Subcutaneous abdominal adipose tissue (tissue), 5 donors: ENCODE measurements around the gene MGMT.

ENCODE experiments used
- H3K27ac ChIP-seq: one replicate; pipeline ENCODE4 v1.7.0; 2013; ENCODE audit warnings: low read depth, mild to moderate bottlenecking, inconsistent platforms, low read length, moderate library complexity
- H3K27me3 ChIP-seq, 5 donors: one replicate each; pipeline ENCODE4 v1.7.0; 2013; ENCODE audit warnings: low read length in 5 of 5, inconsistent platforms in 1 of 5; ENCODE audit not compliant: control insufficient read depth in 5 of 5, insufficient read depth in 4 of 5
- H3K36me3 ChIP-seq, 5 donors: one replicate each; pipeline ENCODE4 v1.7.0; 2013; ENCODE audit warnings: low read length in 5 of 5; ENCODE audit not compliant: control insufficient read depth in 5 of 5, insufficient read depth in 5 of 5
- H3K4me1 ChIP-seq, 5 donors: one replicate each; pipeline ENCODE4 v1.7.0; 2013; ENCODE audit warnings: low read length in 5 of 5, mild to moderate bottlenecking in 3 of 5, moderate library complexity in 1 of 5; ENCODE audit not compliant: control insufficient read depth in 5 of 5, insufficient read depth in 5 of 5
- H3K4me3 ChIP-seq, 5 donors: one replicate each; pipeline ENCODE4 v1.7.0; 2013; ENCODE audit warnings: low read length in 5 of 5, low read depth in 1 of 5
- H3K9ac ChIP-seq, 5 donors: one replicate each; pipeline ENCODE4 v1.7.0; 2013; ENCODE audit warnings: low read length in 5 of 5, mild to moderate bottlenecking in 4 of 5, moderate library complexity in 3 of 5
- H3K9me3 ChIP-seq, 5 donors: one replicate each; pipeline ENCODE4 v1.7.0; 2013; ENCODE audit warnings: low read length in 5 of 5; ENCODE audit not compliant: control insufficient read depth in 5 of 5
- donor health status: healthy.
- donor health status: healthy.
- donor health status: healthy.
- donor health status: healthy.
- donor health status: healthy.

The MGMT gene

GRCh38 chr10:129440247-129440646, 26.8 kb upstream of the MGMT start:
- H3K4me3 ChIP-seq = no peak overlapping the region
- H3K27ac ChIP-seq = no peak overlapping the region
- no peak overlapping the region for H3K9ac ChIP-seq
- H3K36me3 ChIP-seq = no peaks in the 10 kb centered on the region
- peaks cover 0 to 19% (median 6%) of the 10 kb centered on the region in 5 donors for H3K4me1 ChIP-seq
- H3K27me3 ChIP-seq = no peaks in the 10 kb centered on the region
- peaks cover 0 to 6% (median 0%) of the 10 kb centered on the region in 5 donors for H3K9me3 ChIP-seq

- no peak overlapping the region for H3K27ac ChIP-seq
- peaks cover 0 to 19% (median 6%) of the 10 kb centered on the region in 5 donors for H3K4me1 ChIP-seq
- H3K9ac ChIP-seq = no peak overlapping the region
- no peaks in the 10 kb centered on the region for H3K27me3 ChIP-seq
- no peak overlapping the region for H3K4me3 ChIP-seq
- no peaks in the 10 kb centered on the region for H3K36me3 ChIP-seq
- peaks cover 0 to 6% (median 0%) of the 10 kb centered on the region in 5 donors for H3K9me3 ChIP-seq
Observed at GRCh38 chr10:129440722-129441316, 26.2 kb upstream of the MGMT start.

GRCh38 chr10:129441372-129442009, 25.6 kb upstream of the MGMT start:
- Histone ChIP-seq H3K4me3 (no peak overlapping the region), H3K4me1 (peaks cover 0 to 19% (median 6%) of the 10 kb centered on the region in 5 donors), H3K9me3 (peaks cover 0 to 2% (median 0%) of the 10 kb centered on the region in 5 donors), H3K9ac (no peak overlapping the region), H3K36me3 (no peaks in the 10 kb centered on the region), H3K27ac (no peak overlapping the region), H3K27me3 (no peaks in the 10 kb centered on the region)

GRCh38 chr10:129442866-129443265, 24.2 kb upstream of the MGMT start:
- Histone ChIP-seq H3K27me3 (no peaks in the 10 kb centered on the region), H3K4me3 (no peak overlapping the region), H3K9me3 (no peaks in the 10 kb centered on the region), H3K9ac (no peak overlapping the region), H3K4me1 (peaks cover 0 to 13% (median 4%) of the 10 kb centered on the region in 5 donors), H3K36me3 (no peaks in the 10 kb centered on the region), H3K27ac (no peak overlapping the region)

- Histone ChIP-seq H3K27ac (no peak overlapping the region), H3K36me3 (no peaks in the 10 kb centered on the region), H3K4me1 (no peaks in the 10 kb centered on the region), H3K9ac (no peak overlapping the region), H3K9me3 (no peaks in the 10 kb centered on the region), H3K4me3 (no peak overlapping the region), H3K27me3 (no peaks in the 10 kb centered on the region)
Observed at GRCh38 chr10:129444359-129444758, 22.7 kb upstream of the MGMT start.

- H3K36me3 ChIP-seq = no peaks in the 10 kb centered on the region
- H3K27ac ChIP-seq = no peak overlapping the region
- no peaks in the 10 kb centered on the region for H3K27me3 ChIP-seq
- no peak overlapping the region for H3K9ac ChIP-seq
- H3K9me3 ChIP-seq = no peaks in the 10 kb centered on the region
- no peak overlapping the region for H3K4me3 ChIP-seq
- H3K4me1 ChIP-seq = no peaks in the 10 kb centered on the region
Observed at GRCh38 chr10:129445436-129446182, 21.4 kb upstream of the MGMT start.

- H3K9ac ChIP-seq = no peak overlapping the region
- no peaks in the 10 kb centered on the region for H3K9me3 ChIP-seq
- H3K27me3 ChIP-seq = no peaks in the 10 kb centered on the region
- H3K36me3 ChIP-seq = no peaks in the 10 kb centered on the region
- no peaks in the 10 kb centered on the region for H3K4me1 ChIP-seq
- no peak overlapping the region for H3K27ac ChIP-seq
- H3K4me3 ChIP-seq = no peak overlapping the region
Observed at GRCh38 chr10:129446183-129446581, 20.9 kb upstream of the MGMT start.

GRCh38 chr10:129447486-129447885, 19.6 kb upstream of the MGMT start:
- Histone ChIP-seq H3K27me3 (no peaks in the 10 kb centered on the region), H3K4me1 (no peaks in the 10 kb centered on the region), H3K27ac (no peak overlapping the region), H3K4me3 (no peak overlapping the region), H3K9me3 (peaks cover 0 to 4% (median 0%) of the 10 kb centered on the region in 5 donors), H3K36me3 (no peaks in the 10 kb centered on the region), H3K9ac (no peak overlapping the region)

GRCh38 chr10:129448086-129448485, 19.0 kb upstream of the MGMT start:
- no peak overlapping the region for H3K4me3 ChIP-seq
- no peak overlapping the region for H3K27ac ChIP-seq
- H3K27me3 ChIP-seq = no peaks in the 10 kb centered on the region
- H3K9ac ChIP-seq = no peak overlapping the region
- H3K36me3 ChIP-seq = no peaks in the 10 kb centered on the region
- peaks cover 0 to 4% (median 0%) of the 10 kb centered on the region in 5 donors for H3K9me3 ChIP-seq
- H3K4me1 ChIP-seq = no peaks in the 10 kb centered on the region

GRCh38 chr10:129448539-129448938, 18.5 kb upstream of the MGMT start:
- Histone ChIP-seq H3K4me1 (no peaks in the 10 kb centered on the region), H3K36me3 (no peaks in the 10 kb centered on the region), H3K27me3 (no peaks in the 10 kb centered on the region), H3K9ac (no peak overlapping the region), H3K9me3 (peaks cover 0 to 4% (median 0%) of the 10 kb centered on the region in 5 donors), H3K27ac (no peak overlapping the region), H3K4me3 (no peak overlapping the region)
